ENCODE results near the gene GLO1.

DNA sequence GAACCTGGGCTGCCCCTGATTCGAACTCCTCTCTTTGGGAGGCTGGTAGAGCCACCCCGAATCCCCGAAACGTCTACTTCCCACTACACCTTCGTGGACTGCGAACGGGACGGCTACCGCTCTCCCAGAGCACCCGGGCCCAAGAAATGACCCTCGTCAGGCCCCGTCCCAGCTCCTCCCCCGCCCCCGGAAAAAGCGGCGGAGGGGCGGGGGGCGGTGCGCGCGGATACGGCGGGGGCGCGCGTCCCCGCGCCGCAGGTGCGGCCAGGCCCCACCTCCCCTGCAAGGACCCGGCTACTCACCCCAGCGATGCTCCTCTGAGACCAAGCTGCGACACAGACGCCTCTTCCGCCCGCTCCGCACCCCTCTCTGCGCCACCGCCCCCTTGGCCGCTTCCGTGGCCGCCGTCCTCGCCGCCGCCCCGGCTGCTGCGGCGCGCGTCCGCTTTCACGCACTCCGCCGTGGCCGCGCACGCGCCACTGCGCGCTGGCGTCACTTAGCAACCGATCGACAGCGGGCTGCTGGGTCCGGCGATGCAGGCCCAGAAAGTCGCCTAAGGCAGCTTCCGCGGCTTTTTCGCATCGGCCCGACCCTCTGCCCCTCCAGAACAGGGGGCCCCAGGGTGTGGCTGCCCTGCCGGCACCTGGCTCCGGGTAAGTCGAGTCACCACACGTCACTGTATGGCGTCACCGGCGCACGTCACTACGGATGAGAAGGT, 63.3 kb downstream of the GLO1 start, which contains the start of gene BTBD9:
- TF ChIP-seq CHD4 (IDR thresholded peaks at IDR 0.05; ENCODE audit: insufficient read depth, insufficient replicate concordance, low read depth, low read length, poor library complexity, severe bottlenecking) (no peak), MAZ (CRISPR knock-in tag; conservative IDR thresholded peaks at IDR 0.05 in 1 of 2, IDR thresholded peaks at IDR 0.05 in 1 of 2) (peak; percentile 92 to 97), PHF8 (IDR thresholded peaks at IDR 0.05; ENCODE audit: borderline replicate concordance, low read length) (peak; percentile 74; the same call in 1 of the 2 replicates), TBL1XR1 (IDR thresholded peaks at IDR 0.05; ENCODE audit: low read length in 2 of 2) (0 out of 4 replicates have a peak, but pooled peaks of 1 of the 2 experiments have one; percentile 59), CTCF (IDR thresholded peaks at IDR 0.05 in 2 of 3, conservative IDR thresholded peaks at IDR 0.05 in 1 of 3; ENCODE audit: insufficient read depth in 2 of 3, low read depth in 1 of 3, low read length in 3 of 3) (no peak), ZNF121 (CRISPR knock-in tag; conservative IDR thresholded peaks at IDR 0.05) (no peak), POLR2H (tag; IDR thresholded peaks at IDR 0.05; ENCODE audit: low read depth) (no peak), FOXP4 (CRISPR knock-in tag; IDR thresholded peaks at IDR 0.05; ENCODE audit: borderline replicate concordance) (no peak), ATF1 (CRISPR knock-in tag; IDR thresholded peaks at IDR 0.05) (peak; percentile 70), ATF1 (tag; IDR thresholded peaks at IDR 0.05) (peak; percentile 99), DLX4 (CRISPR knock-in tag; IDR thresholded peaks at IDR 0.05) (no peak), CBX5 (IDR thresholded peaks at IDR 0.05; ENCODE audit: borderline replicate concordance, low read depth) (no peak), NR2C2 (CRISPR knock-in tag; IDR thresholded peaks at IDR 0.05) (no peak), NR2C2 (tag; IDR thresholded peaks at IDR 0.05) (peak; percentile 65)
